D721Med (cell line): Measurements from ENCODE around the gene ZNF830.

Experiments
- DNase-seq: peaks from one replicate; pipeline ENCODE4 v3.0.0; 2011; ENCODE audit warnings: low spot score; ENCODE audit not compliant: insufficient read length
- FAIRE-seq: peaks from 2 replicates; lab custom pipeline; 2011; peaks lifted over from hg19 to GRCh38; lab: Jason Lieb, UNC
- CTCF ChIP-seq: IDR thresholded peaks from 2 replicates; pipeline ENCODE4 v1.5.1; 2012; ENCODE audit warnings: mild to moderate bottlenecking, control low read depth; ENCODE audit not compliant: insufficient read depth; ENCODE audit errors: missing control alignments

Gene ZNF830

GRCh38 chr17:35001549-35001948, 40.2 kb downstream of the ZNF830 start:
- TF ChIP-seq CTCF, result no peak
- DNase-seq (no peak), FAIRE-seq (no peak)

- TF ChIP-seq CTCF, result no peak
- FAIRE-seq (no peak), DNase-seq (no peak)
These were observed 41.7 kb downstream of the ZNF830 start for GRCh38 chr17:35002876-35003551.

GRCh38 chr17:35003778-35004177, 42.4 kb downstream of the ZNF830 start:
- FAIRE-seq, result no peak
- no peak for TF ChIP-seq CTCF
- no peak for DNase-seq

- no peak for FAIRE-seq
- TF ChIP-seq CTCF, result no peak
- DNase-seq, result no peak
These were observed 45.0 kb downstream of the ZNF830 start for GRCh38 chr17:35006345-35006744.

- no peak for FAIRE-seq
- TF ChIP-seq CTCF, result no peak
- DNase-seq, result no peak
These were observed 45.6 kb downstream of the ZNF830 start for GRCh38 chr17:35006961-35007360.

- FAIRE-seq (no peak), DNase-seq (no peak)
- no peak for TF ChIP-seq CTCF
These were observed 48.8 kb downstream of the ZNF830 start for GRCh38 chr17:35010093-35010492.

GRCh38 chr17:35011671-35012216, 50.4 kb downstream of the ZNF830 start:
- DNase-seq (no peak), FAIRE-seq (no peak)
- TF ChIP-seq CTCF, result no peak
